Smooth muscle cell (in vitro differentiated cells): ENCODE results near the gene RAB28. TPM values are rescaled to one million over a fixed set of nuclear protein-coding genes. Genes with fewer than 3 reads are reported as not detected.

Experiments
- DNase-seq: peaks from one replicate; lab custom pipeline; 2025; ENCODE audit not compliant: unreplicated experiment; lab: John Stamatoyannopoulos, UW
- H2AFZ ChIP-seq: fragments of 200-600 bp; sonication (generic); 2 replicates; pipeline ENCODE4 v1.6.0; 2016; ENCODE audit warnings: antibody characterized with exemption, low read depth, mild to moderate bottlenecking
- H3F3A ChIP-seq: fragments of 200-600 bp; sonication (generic); 2 replicates; pipeline ENCODE4 v1.6.0; 2017; ENCODE audit warnings: antibody characterized with exemption, low read depth
- H3K27ac ChIP-seq: fragments of 200-600 bp; sonication (generic); 2 replicates; pipeline ENCODE4 v1.5.1; 2016; ENCODE audit warnings: low read depth, mild to moderate bottlenecking
- H3K27me3 ChIP-seq: fragments of 200-600 bp; sonication (generic); 2 replicates; pipeline ENCODE4 v1.6.1; 2016; ENCODE audit warnings: low read depth, mild to moderate bottlenecking
- H3K36me3 ChIP-seq: fragments of 200-600 bp; sonication (generic); 2 replicates; pipeline ENCODE4 v1.5.1; 2016; ENCODE audit warnings: low read depth
- H3K4me1 ChIP-seq: fragments of 200-600 bp; sonication (generic); 2 replicates; pipeline ENCODE4 v1.5.1; 2016; ENCODE audit warnings: low read depth
- H3K4me2 ChIP-seq: fragments of 200-600 bp; sonication (generic); 2 replicates; pipeline ENCODE4 v1.6.0; 2016; ENCODE audit warnings: mild to moderate bottlenecking
- H3K4me3 ChIP-seq: fragments of 200-600 bp; sonication (generic); 2 replicates; pipeline ENCODE4 v1.5.1; 2016; ENCODE audit warnings: mild to moderate bottlenecking
- H3K79me2 ChIP-seq: fragments of 200-600 bp; sonication (generic); 2 replicates; pipeline ENCODE4 v1.6.0; 2016; ENCODE audit warnings: low read depth, mild to moderate bottlenecking
- H3K9ac ChIP-seq: fragments of 200-600 bp; sonication (generic); 2 replicates; pipeline ENCODE4 v1.6.0; 2016; ENCODE audit warnings: low read depth
- H3K9me3 ChIP-seq: fragments of 200-600 bp; sonication (generic); replicated peaks from 2 replicates; pipeline ENCODE4 v1.5.1; 2016; ENCODE audit warnings: low read depth
- H4K20me1 ChIP-seq: fragments of 200-600 bp; sonication (generic); 2 replicates; pipeline ENCODE4 v1.6.0; 2016; ENCODE audit warnings: low read depth
- WGBS: methylation state at CpG from one replicate; pipeline ENCODE4 v1.1.7; 2016; ENCODE audit warnings: low lambda C conversion rate; 5-methylcytosine and 5-hydroxymethylcytosine counted together
- polyA plus RNA-seq: library from polyadenylated mRNA; unstranded; fragments of >200 nt; fragmentation: Nextera tagmentation; extraction: Ambion mirVana; gene quantifications from 2 replicates; pipeline ENCODE4 v1.2.1, GENCODE V29; 2016
- total RNA-seq: library from RNA; depleted of rRNA; stranded (reverse); fragments of >200 nt; gene quantifications from 2 replicates; pipeline ENCODE4 v1.2.3, GENCODE V29; 2014
- TF ChIP-seq, protein P1 (sequence below): fragments of 200-600 bp; sonication (generic); IDR thresholded peaks from 2 replicates; pipeline ENCODE4 v1.5.1; 2017; ENCODE audit warnings: borderline replicate concordance, mild to moderate bottlenecking, antibody characterized with exemption; ENCODE audit not compliant: insufficient read depth, poor library complexity, severe bottlenecking

Gene RAB28
- total and polyA plus RNA-seq, 2 experiments from 2014 or later, result 32.8 to 40.7 TPM

DNA sequence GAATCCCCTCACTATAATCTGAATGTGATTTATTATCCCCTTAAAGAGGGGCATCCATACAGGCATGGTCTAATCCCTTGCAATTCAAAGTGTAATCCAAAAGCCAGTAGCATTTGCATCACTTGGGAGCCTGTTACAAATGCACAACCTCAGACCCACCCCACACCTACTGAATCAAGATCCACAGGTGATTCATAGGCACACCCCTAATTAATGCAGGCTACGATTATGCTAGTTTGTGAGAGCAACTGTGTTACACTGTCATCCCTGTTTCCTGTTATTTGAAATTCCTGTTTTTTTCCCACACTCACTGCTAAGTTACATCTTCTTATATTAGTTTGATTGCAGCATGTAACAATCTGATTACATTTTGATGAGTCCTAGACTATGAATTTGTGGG is 120.0 kb downstream of the RAB28 start:
- Histone ChIP-seq H3K4me1 (no peaks in the 10 kb centered on the region), H3K27ac (no peak overlapping the region), H3K36me3 (no peaks in the 10 kb centered on the region), H3K4me2 (no peak overlapping the region), H3K27me3 (no peaks in the 10 kb centered on the region), H3K9me3 (no peaks in the 10 kb centered on the region), H3F3A (no peaks in the 10 kb centered on the region), H3K4me3 (no peak overlapping the region), H4K20me1 (no peaks in the 10 kb centered on the region), H2AFZ (no peak overlapping the region), H3K79me2 (no peaks in the 10 kb centered on the region), H3K9ac (no peak overlapping the region)
- DNase-seq, result no peak
- TF ChIP-seq, protein P1, sequence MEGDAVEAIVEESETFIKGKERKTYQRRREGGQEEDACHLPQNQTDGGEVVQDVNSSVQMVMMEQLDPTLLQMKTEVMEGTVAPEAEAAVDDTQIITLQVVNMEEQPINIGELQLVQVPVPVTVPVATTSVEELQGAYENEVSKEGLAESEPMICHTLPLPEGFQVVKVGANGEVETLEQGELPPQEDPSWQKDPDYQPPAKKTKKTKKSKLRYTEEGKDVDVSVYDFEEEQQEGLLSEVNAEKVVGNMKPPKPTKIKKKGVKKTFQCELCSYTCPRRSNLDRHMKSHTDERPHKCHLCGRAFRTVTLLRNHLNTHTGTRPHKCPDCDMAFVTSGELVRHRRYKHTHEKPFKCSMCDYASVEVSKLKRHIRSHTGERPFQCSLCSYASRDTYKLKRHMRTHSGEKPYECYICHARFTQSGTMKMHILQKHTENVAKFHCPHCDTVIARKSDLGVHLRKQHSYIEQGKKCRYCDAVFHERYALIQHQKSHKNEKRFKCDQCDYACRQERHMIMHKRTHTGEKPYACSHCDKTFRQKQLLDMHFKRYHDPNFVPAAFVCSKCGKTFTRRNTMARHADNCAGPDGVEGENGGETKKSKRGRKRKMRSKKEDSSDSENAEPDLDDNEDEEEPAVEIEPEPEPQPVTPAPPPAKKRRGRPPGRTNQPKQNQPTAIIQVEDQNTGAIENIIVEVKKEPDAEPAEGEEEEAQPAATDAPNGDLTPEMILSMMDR, result no peak
- 83% methylated on average over 1 of the region's 1 CpG for WGBS

DNA sequence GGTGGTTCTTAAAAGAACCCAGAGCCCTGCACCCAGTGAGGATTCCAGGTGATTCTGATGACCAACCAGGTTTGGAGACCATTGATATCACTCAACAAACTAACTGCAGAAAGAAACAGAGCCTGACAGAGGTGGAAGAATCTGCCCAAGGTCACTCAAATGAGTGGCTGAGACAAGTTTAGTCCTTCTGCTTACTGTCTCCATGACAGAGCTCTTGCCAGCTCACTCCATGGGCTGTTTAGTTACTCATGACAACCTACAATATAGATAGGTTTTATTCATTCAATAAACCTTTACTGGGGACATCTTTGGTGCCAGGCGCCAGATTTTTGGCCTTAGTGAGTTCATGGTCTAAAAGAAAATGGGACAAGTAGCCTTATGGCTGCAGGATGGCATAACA is 124.3 kb downstream of the RAB28 start:
- H3K36me3 ChIP-seq, result no peaks in the 10 kb centered on the region
- TF ChIP-seq, protein P1, result no peak
- H3K79me2 ChIP-seq, result no peaks in the 10 kb centered on the region
- H2AFZ ChIP-seq, result no peak overlapping the region
- H3K4me1 ChIP-seq, result no peaks in the 10 kb centered on the region
- H3F3A ChIP-seq, result no peaks in the 10 kb centered on the region
- DNase-seq, result no peak
- H3K9me3 ChIP-seq, result no peaks in the 10 kb centered on the region
- no peak overlapping the region for H3K4me3 ChIP-seq
- H3K27me3 ChIP-seq, result no peaks in the 10 kb centered on the region
- 93% methylated on average over 1 of the region's 1 CpG for WGBS
- no peak overlapping the region for H3K27ac ChIP-seq
- H3K9ac ChIP-seq, result no peak overlapping the region
- H4K20me1 ChIP-seq, result no peaks in the 10 kb centered on the region
- H3K4me2 ChIP-seq, result no peak overlapping the region

DNA sequence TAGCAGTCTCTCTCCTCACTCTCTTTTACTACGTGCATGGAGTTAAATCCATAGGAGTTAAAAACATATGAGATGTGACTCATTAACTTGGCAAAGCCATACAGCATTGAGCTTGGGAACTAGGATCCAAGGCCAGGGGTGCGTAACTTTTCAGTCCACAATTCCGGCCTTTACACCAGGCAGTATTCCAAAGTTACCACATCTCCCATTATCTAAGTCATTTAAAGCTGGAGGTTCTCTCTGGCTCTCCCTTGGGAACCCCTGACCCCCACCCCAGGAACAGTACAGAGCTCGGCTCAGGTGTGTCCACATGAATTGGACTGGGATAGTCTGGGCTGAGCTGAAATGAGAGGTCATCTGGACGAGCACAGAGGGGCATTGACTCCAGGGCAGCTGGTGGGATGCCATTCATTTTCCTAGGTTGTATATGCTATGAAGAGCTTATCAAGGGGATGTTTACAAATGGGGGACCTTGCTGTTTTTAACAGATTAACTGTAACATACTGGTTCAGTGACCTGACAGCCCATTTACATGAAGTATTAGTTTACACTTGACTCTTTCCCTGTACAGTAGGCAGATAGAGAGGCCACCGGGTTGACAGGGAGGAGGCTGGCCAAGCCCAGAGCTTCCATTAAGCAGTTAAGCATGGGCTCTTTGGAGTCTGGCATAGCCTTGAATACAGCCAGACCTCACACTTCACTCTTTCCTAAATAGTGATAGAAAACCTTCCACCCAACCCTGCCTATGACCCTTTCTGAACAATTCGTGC is 128.8 kb downstream of the RAB28 start:
- DNase-seq, result no peak
- no peak overlapping the region for H2AFZ ChIP-seq

More for the DNA sequence above, 128.8 kb downstream of the RAB28 start:
- H3F3A ChIP-seq, result no peaks in the 10 kb centered on the region
- H3K9me3 ChIP-seq, result no peaks in the 10 kb centered on the region
- TF ChIP-seq, protein P1, result no peak
- H3K79me2 ChIP-seq, result no peaks in the 10 kb centered on the region
- no peaks in the 10 kb centered on the region for H3K36me3 ChIP-seq
- H3K4me1 ChIP-seq, result no peaks in the 10 kb centered on the region
- WGBS, result 87% methylated on average over 7 of the region's 7 CpGs
- no peaks in the 10 kb centered on the region for H3K27me3 ChIP-seq
- H3K4me3 ChIP-seq, result no peak overlapping the region
- H3K27ac ChIP-seq, result no peak overlapping the region
- H3K4me2 ChIP-seq, result no peak overlapping the region
- no peak overlapping the region for H3K9ac ChIP-seq
- H4K20me1 ChIP-seq, result no peaks in the 10 kb centered on the region
